Pancreas (tissue), 10 donors: ENCODE data around the gene APBB2. TPM values are rescaled to one million over a fixed set of nuclear protein-coding genes. Genes with fewer than 3 reads are reported as not detected.

Experiments
- ATAC-seq, 4 donors: fragments of 200-7000 bp; cut with Tn5 transposase; one replicate each; pipeline versions ENCODE4 v1.8.0 to v1.9.1; 2020; ENCODE audit warnings: mild to moderate bottlenecking in 4 of 4, moderate library complexity in 4 of 4
- DNase-seq, 6 donors: peaks; one replicate each; pipeline ENCODE4 v3.0.0-alpha.2; 2020
- FAIRE-seq: peaks from 2 replicates; lab custom pipeline; 2012; peaks lifted over from hg19 to GRCh38; lab: Jason Lieb, UNC
- H3K27ac ChIP-seq, 4 donors: fragments of 200-600 bp; sonication (generic); 1 replicate in 3 of 4; 2 replicates in 1 of 4; pipeline versions ENCODE4 v1.5.0 to v1.8.0; 2020
- H3K27me3 ChIP-seq, 4 donors: fragments of 200-600 bp; one replicate each; pipeline ENCODE4 v1.8.0; 2021
- H3K36me3 ChIP-seq, 3 donors: fragments of 200-600 bp; sonication (generic) in 1 of 3; one replicate each; pipeline versions ENCODE4 v1.5.0 to v1.8.0; 2020 to 2021
- H3K4me1 ChIP-seq, 3 donors: fragments of 200-600 bp; one replicate each; pipeline ENCODE4 v1.8.0; 2021
- H3K4me3 ChIP-seq, 4 donors: fragments of 200-600 bp; sonication (generic) in 2 of 4; one replicate each; pipeline versions ENCODE4 v1.5.0 to v1.8.0; 2020 to 2021
- H3K9me3 ChIP-seq, 4 donors: fragments of 200-600 bp; one replicate each; pipeline ENCODE4 v1.8.0; 2021
- WGBS, 2 donors: extraction: QIAGEN DNeasy Blood & Tissue Kit; methylation state at CpG; one replicate each; pipeline ENCODE4 v1.1.7; 2013; 5-methylcytosine and 5-hydroxymethylcytosine counted together
- intact Hi-C, 3 donors: fragments of 100-400 bp; cut with DNase I; formaldehyde crosslinking; loops; one replicate each; pipeline versions ENCODE4 v1.11.1 to v1.14.2; 2022
- polyA plus RNA-seq, 2 donors: library from polyadenylated mRNA; stranded (reverse); fragments of 200-250 nt; gene quantifications; one replicate each; pipeline ENCODE4 v1.2.3, GENCODE V29; 2013
- total RNA-seq, 6 donors: library from RNA; stranded (reverse); fragmentation: NEBNext Ultra II Directional in 4 of 6; extraction: Animal tissue kit (Norgen Biotek cat#: 25700) in 4 of 6; gene quantifications; one replicate each; pipeline versions ENCODE4 v1.2.1 to v1.2.4, GENCODE V29; 2021 to 2023
- TF ChIP-seq, protein P1 (sequence below), 4 donors: fragments of 200-600 bp; sonication (generic) in 3 of 4; IDR thresholded peaks; one replicate each; pipeline versions ENCODE4 v1.5.0 to v1.8.0; 2021; ENCODE audit warnings: antibody characterized with exemption in 4 of 4
- donor health status: healthy with polysubstance abuse.
- donor health status: DM: no; HTN: no; CAD: no; lungs with moderate emphysema.
- donor health status: DM: no; HTN: no; CAD: no.
- donor health status: control.
- donor health status: control.
- donor health status: Bipolar disorder and iron deficiency.
- donor health status: DM: yes; HTN: yes; CAD: no.
- donor health status: DM: no; HTN: no; CAD: no.
- donor health status: DM: no; HTN: no; CAD: no.
- donor health status: DM: yes; HTN: yes; CAD: no.

APBB2 gene
- total and polyA plus RNA-seq, 8 donors = 9.1 to 21.6 (median 11.5) TPM

GRCh38 chr4:40971338-40971737 lies 243.0 kb downstream of the APBB2 start:
- H3K36me3 ChIP-seq = no peaks in the 10 kb centered on the region
- ATAC-seq = no peak
- FAIRE-seq = no peak

DNA sequence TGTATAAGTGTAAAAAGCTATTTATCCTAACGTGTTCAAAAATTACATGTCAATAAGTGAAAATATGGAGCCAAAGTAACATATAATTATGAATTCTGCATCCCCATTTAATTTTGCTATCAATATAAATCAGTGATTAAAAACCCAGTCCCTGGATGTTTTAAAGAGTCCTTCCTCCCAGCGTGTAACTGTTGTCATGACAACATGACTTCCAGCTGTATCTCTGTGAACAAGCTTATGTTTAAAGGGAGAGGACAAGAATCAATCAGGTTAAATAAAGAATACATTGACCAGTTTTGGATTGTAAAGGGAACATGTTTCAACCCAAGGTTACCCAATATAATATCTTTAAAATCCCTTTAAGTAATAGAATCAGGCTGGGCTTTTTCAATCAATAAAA lies 244.8 kb downstream of the APBB2 start:
- WGBS, 2 donors = 64 to 71% methylated on average over 2 of the region's 2 CpGs
- no peaks in the 10 kb centered on the region for H3K36me3 ChIP-seq
- TF ChIP-seq, protein P1, sequence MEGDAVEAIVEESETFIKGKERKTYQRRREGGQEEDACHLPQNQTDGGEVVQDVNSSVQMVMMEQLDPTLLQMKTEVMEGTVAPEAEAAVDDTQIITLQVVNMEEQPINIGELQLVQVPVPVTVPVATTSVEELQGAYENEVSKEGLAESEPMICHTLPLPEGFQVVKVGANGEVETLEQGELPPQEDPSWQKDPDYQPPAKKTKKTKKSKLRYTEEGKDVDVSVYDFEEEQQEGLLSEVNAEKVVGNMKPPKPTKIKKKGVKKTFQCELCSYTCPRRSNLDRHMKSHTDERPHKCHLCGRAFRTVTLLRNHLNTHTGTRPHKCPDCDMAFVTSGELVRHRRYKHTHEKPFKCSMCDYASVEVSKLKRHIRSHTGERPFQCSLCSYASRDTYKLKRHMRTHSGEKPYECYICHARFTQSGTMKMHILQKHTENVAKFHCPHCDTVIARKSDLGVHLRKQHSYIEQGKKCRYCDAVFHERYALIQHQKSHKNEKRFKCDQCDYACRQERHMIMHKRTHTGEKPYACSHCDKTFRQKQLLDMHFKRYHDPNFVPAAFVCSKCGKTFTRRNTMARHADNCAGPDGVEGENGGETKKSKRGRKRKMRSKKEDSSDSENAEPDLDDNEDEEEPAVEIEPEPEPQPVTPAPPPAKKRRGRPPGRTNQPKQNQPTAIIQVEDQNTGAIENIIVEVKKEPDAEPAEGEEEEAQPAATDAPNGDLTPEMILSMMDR (IDR thresholded peaks at IDR 0.05) = no peak
- FAIRE-seq (no peak), DNase-seq (no peak), ATAC-seq (no peak)
- H3K4me1 ChIP-seq = no peaks in the 10 kb centered on the region
- intact Hi-C loops = no loop called here
- H3K9me3 ChIP-seq = no peaks in the 10 kb centered on the region
- no peak overlapping the region for H3K27ac ChIP-seq
- H3K4me3 ChIP-seq = no peak overlapping the region
- no peaks in the 10 kb centered on the region for H3K27me3 ChIP-seq

More at GRCh38 chr4:40971338-40971737, 243.0 kb downstream of the APBB2 start:
- intact Hi-C loops = no loop called here
- Histone ChIP-seq H3K4me3 (no peak overlapping the region), H3K27ac (no peak overlapping the region), H3K4me1 (no peaks in the 10 kb centered on the region), H3K9me3 (no peaks in the 10 kb centered on the region), H3K27me3 (no peaks in the 10 kb centered on the region)
- WGBS, 2 donors = 77 to 82% methylated on average over 3 of the region's 3 CpGs
- TF ChIP-seq, protein P1 (IDR thresholded peaks at IDR 0.05) = no peak
- DNase-seq = no peak

DNA sequence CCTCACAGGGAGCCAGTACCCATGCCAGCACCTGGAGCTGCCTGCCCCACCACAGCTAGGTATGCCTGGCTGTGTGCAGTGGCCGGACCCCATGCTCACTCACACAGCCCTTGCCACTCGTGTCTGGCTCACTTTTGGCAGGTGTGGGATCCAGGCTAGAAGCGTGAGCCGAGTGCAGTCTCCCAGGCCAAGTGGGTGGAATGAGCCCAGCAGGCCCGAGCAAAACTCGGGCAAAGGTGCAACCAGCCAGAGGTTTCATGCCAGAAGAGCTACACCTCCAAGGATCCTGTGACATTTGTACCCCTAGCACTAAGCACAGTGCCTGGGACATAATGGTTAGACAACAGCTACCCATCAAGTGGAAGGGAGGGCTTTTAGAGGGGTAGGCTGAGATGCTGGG lies 246.8 kb downstream of the APBB2 start:
- no peak for ATAC-seq
- H3K27ac ChIP-seq = no peak overlapping the region
- TF ChIP-seq, protein P1 (IDR thresholded peaks at IDR 0.05) = no peak
- no peaks in the 10 kb centered on the region for H3K36me3 ChIP-seq
- 95% methylated on average over 6 of the region's 6 CpGs for WGBS, 2 donors
- H3K4me1 ChIP-seq = no peaks in the 10 kb centered on the region
- no peak for DNase-seq
- H3K27me3 ChIP-seq = no peaks in the 10 kb centered on the region
- no peak for FAIRE-seq
- H3K9me3 ChIP-seq = no peaks in the 10 kb centered on the region
- no peak overlapping the region for H3K4me3 ChIP-seq
- intact Hi-C loops = no loop called here

DNA sequence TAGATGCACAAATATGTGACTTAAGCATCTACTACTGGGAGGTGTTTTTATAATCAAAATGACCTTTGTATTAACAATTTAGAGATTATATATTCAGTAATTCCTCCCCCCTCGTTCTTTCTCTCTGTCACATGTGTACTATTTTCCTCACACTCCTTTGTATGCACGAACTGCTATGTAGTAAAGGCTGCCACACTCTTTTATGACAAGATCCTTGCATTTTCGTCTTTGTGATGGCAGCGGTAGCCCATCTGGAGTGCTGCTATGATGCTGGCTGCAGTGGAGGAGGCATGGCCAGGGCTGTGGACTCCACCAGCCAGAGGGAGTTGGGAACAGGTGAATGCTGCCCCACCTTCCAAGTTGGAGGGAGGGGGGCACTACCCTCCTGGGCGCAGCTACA lies 248.3 kb downstream of the APBB2 start:
- no peak overlapping the region for H3K27ac ChIP-seq
- no peaks in the 10 kb centered on the region for H3K36me3 ChIP-seq
- no peaks in the 10 kb centered on the region for H3K27me3 ChIP-seq
- ATAC-seq = no peak
- 78 to 89% methylated on average over 5 of the region's 5 CpGs for WGBS, 2 donors
- no peaks in the 10 kb centered on the region for H3K9me3 ChIP-seq
- no peak for DNase-seq
- H3K4me3 ChIP-seq = no peak overlapping the region
- H3K4me1 ChIP-seq = no peaks in the 10 kb centered on the region
- TF ChIP-seq, protein P1 (IDR thresholded peaks at IDR 0.05) = no peak
- intact Hi-C loops = no loop called here
- no peak for FAIRE-seq

- DNase-seq (no peak), ATAC-seq (no peak), FAIRE-seq (no peak)
- H3K4me1 ChIP-seq = no peaks in the 10 kb centered on the region
- no peaks in the 10 kb centered on the region for H3K9me3 ChIP-seq
- no peak overlapping the region for H3K4me3 ChIP-seq
- intact Hi-C loops = no loop called here
- TF ChIP-seq, protein P1 (IDR thresholded peaks at IDR 0.05) = no peak
- H3K27ac ChIP-seq = no peak overlapping the region
- no peaks in the 10 kb centered on the region for H3K27me3 ChIP-seq
- 96 to 97% methylated on average over 1 of the region's 1 CpG for WGBS, 2 donors
- H3K36me3 ChIP-seq = no peaks in the 10 kb centered on the region
Measured at GRCh38 chr4:40963897-40964478, 250.4 kb downstream of the APBB2 start.
